Colon (tissue), 2 donors: ENCODE results near the gene LRRC74B.

Source experiments
- FAIRE-seq: peaks from 2 replicates; lab custom pipeline; 2012; peaks lifted over from hg19 to GRCh38; lab: Jason Lieb, UNC
- donor health status: control.
- donor health status: control.

Gene LRRC74B

DNA sequence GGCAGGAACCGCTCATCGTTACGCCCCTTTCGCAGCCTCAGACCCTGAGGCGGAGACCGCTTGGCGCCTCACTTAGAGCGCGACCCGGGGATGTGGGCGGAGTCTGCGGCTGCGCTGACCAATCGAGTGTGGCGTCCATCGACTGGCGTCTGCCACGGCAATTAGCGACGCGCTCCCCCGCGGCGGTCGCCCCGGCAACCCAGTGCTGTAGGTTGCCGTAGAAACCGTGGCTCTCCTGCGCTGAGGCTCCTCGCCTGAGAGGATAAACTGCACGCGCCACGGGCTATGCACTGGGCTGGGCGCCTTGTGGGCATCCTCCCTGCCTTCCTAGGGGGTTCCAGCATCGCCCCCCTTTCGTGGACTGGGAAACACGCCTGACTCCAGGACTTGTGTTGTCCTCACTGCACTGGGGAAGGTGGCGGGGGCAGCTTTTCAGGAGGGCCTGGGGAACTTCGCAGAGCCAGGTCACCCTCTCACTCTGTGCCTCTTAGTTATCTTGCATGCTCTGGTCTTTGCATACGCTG is 31.5 kb upstream of the LRRC74B start:
- no peak for FAIRE-seq

DNA sequence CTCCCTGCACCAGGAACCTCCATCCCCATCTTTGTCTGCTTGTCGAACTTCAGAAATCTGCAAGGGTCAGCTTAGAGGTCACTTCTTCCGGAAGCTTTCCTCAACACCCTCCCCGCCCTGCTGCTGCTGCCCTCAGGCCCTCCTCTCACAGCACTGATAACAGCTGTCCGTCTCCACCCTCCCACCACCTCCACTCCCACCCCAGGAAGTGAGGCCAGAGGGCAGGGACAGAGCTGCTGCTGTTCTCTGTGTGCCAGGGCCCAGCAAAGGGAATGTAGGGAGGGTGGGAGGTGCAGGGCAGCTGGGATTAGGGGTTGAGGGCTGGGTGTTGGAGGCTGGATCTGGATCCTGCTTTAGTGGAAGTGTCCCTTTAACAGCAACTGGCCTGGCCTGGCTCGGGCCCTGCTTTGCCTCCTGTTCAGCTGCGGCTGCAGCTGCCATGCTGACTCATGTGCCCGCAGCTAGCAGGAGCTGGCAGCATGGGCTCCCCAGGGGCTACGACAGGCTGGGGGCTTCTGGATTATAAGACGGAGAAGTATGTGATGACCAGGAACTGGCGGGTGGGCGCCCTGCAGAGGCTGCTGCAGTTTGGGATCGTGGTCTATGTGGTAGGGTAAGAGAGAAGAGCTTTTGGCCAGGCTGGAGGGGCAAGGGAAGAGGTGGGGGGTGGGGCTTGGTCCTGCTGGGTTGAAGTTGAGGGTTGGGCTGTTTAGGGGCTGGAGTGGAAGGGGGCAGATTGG is 30.9 kb upstream of the LRRC74B start, which contains the start of gene P2RX6:
Gene P2RX6, plus strand, starts transcription at position 440 of the 740 bp plus-strand sequence. Its CDS starts 10 bp downstream, at position 450.
- FAIRE-seq: no peak

- FAIRE-seq: no peak
Measured at GRCh38 chr22:21015466-21016006, 30.2 kb upstream of the LRRC74B start.

DNA sequence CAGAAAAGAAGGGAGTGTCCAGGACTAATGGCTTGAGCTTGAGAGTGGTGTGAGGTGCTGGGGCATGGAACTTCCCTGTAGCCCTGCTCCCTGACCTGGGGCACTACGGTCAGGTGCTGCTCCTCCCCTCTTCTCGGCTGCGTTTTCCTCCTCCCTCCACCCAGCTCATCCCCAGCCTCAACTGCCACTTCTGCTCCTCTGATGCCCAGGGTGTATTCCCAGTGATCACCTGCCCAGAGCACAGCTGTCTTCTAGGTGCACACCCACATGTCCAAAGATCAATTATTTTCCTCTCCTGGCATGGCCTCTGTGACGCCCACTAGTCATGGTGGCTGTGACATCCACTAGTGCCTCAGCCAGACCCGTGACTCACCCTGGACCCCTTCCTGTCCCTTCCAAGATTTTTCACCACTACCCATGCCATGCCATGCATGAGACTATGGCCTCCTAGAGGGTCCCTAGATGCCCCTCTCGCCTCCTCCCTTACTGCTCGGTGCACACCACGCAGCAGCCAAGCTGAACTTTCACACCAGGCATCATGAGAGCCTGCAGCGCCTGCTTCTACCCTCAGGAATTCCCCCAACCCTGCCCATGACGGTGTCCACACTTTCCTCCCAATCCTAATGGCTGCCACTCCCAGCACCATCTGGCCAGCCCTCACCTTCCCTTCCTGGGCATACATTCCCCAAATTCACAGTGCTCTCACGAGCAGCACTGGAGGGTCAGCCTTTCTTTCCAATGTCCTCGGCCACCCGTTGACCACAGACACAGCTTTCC is 28.9 kb upstream of the LRRC74B start:
- FAIRE-seq: no peak

- no peak for FAIRE-seq
Measured at GRCh38 chr22:21018314-21018713, 27.4 kb upstream of the LRRC74B start.

GRCh38 chr22:21020802-21021429 is 24.8 kb upstream of the LRRC74B start:
- FAIRE-seq: no peak

DNA sequence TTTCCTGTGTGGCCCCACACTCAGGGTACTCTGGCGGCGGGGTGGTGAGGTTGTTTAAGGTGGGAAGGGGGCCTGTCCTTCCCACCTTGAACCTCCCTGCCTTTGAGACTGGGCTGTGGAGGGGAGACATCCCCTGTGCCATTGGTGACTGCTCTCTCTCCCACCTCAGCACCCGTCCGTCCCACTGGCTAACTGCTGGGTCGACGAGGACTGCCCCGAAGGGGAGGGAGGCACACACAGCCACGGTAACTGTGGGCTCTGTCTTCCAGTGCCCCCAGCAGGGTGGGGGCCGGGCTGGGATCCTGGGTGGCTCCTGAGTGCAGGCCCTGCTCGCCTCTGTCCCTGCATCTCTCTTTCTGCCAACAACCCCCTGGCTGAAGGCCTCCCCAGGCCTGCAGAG is 23.2 kb upstream of the LRRC74B start:
- FAIRE-seq: no peak

DNA sequence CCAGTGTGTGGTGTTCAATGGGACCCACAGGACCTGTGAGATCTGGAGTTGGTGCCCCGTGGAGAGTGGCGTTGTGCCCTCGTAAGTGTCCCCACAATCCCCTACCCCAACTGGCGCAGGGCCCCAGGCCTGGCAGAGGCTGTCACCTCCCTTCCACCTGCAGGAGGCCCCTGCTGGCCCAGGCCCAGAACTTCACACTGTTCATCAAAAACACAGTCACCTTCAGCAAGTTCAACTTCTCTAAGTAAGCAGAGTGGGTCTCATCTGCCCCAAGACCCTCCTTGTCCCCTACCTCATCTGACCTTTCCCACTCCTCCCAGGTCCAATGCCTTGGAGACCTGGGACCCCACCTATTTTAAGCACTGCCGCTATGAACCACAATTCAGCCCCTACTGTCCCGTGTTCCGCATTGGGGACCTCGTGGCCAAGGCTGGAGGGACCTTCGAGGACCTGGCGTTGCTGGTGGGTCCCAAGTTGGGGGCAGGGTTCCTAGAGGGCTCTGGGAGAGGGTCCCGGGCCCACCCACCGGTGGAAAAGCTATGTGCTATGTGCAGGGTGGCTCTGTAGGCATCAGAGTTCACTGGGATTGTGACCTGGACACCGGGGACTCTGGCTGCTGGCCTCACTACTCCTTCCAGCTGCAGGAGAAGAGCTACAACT is 22.7 kb upstream of the LRRC74B start:
- no peak for FAIRE-seq

GRCh38 chr22:21025266-21025665 is 20.5 kb upstream of the LRRC74B start:
- no peak for FAIRE-seq

DNA sequence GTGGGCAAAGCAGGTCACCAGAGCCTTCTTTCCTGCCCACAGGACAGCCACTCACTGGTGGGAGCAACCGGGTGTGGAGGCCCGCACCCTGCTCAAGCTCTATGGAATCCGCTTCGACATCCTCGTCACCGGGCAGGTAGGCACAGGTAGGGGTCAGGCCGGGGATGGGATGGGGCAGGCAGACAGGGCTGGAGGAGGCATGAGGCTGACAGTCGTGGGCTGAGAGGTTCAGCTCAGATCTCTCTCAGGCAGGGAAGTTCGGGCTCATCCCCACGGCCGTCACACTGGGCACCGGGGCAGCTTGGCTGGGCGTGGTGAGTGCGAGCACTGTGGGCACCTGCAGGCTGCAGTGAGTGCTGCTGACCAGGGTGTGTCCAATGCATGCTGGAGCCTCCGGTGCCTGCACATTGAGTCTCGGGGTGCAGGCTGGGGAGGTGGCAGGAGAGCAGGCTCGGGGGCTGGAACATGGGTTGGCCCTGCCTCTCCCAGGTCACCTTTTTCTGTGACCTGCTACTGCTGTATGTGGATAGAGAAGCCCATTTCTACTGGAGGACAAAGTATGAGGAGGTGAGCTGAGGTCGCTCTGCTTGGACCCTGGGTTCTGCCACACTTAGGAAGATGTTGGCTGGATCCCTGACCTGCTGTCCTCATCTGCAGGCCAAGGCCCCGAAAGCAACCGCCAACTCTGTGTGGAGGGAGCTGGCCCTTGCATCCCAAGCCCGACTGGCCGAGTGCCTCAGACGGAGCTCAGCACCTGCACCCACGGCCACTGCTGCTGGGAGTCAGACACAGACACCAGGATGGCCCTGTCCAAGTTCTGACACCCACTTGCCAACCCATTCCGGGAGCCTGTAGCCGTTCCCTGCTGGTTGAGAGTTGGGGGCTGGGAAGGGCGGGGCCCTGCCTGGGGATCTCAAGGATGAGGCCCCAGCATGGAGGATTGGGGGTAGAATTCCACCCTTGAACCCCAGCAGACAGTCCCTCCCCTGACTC is 19.7 kb upstream of the LRRC74B start:
- FAIRE-seq: no peak

DNA sequence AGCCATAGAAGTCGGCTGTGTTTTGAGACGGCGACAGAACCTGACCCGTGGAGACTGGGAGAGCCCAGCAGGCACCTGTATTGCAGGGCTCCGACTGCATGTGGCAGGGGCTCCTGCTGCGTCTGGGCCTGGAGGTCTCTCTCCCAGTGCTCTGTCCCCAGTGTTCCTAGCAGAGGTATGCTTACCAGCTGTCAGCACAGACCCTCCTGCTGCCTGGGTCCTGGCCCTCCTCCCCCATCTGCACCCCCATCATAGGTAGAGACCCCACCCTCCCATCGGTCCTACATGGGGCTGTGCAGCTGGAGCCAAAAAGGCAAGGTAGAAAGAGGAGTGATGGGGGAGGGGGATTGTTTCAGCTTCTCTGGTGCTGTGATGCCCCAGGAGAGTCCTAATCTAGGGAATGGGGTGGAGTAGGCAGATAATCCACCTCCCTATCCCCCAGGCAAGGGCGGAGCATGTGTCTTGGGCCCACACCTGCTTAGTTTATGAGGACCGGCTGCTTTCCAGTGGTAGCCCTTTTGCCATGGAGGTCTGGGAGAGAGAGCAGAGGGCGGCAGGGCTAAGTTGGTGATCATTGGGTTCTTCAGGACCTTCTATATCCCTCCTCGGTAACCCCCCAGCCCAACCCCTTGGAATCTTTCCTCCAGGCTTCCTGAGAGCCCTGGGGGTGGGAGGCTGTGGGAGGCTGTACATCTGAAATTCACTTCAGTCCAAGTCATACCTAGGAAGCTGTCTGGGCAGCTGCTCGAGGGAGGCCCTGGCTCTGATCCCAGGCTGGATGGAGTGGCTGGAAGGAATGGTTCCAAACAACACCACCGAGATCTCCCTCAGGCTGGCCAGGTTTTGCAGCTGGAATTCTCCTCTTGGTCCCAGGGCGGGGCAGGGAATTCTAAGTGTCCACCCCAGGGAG is 18.7 kb upstream of the LRRC74B start:
- FAIRE-seq: no peak

DNA sequence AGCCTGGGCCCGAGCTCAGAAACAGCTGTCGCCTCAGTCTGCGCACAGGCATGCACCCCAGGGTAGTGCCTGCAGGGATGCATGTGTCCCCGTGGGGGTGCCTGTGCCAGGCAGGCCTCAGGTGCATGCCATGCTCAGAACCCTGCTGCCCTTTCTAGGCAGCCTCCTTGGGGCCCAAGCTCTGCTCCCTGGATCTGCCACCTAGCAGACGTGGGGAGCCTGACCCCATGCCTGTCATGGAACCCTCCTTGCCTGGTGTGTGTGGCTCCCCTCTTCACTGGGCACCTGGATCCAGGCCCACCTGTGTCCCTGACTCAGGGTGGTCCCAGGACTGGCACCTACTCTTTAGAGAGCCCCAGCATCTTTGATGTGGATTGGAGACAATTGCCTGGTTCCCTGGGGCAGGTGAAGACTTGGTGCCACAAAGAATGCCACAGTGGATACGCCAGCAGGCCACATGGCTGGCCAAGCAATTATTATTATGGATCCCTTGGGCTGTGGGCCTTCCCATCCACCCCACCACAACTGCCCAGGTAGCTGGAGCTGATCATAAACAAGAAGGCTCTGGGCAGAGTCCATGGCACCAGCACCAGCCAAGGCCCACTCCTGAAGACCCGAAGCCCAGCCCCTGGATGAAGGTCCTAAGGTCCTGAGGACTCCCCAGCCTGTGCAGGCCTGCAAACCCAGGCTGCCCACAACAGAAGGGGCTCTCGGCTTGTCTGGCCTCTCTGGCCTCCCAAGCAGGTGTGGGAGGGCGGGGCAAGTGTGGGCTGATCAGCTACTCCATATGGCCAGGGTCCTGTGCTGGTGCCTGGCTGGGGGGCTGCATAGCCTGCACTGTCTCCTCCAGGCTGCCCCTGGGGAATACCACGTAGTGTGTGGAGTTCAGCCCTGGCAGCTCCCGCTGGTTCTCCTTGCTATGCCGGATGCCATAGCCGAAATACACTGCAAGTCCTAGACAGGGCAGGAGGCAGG is 17.2 kb upstream of the LRRC74B start:
- no peak for FAIRE-seq

GRCh38 chr22:21029486-21030025 is 16.2 kb upstream of the LRRC74B start:
- FAIRE-seq: no peak

- FAIRE-seq: no peak
Measured at GRCh38 chr22:21030032-21030431, 15.7 kb upstream of the LRRC74B start.

DNA sequence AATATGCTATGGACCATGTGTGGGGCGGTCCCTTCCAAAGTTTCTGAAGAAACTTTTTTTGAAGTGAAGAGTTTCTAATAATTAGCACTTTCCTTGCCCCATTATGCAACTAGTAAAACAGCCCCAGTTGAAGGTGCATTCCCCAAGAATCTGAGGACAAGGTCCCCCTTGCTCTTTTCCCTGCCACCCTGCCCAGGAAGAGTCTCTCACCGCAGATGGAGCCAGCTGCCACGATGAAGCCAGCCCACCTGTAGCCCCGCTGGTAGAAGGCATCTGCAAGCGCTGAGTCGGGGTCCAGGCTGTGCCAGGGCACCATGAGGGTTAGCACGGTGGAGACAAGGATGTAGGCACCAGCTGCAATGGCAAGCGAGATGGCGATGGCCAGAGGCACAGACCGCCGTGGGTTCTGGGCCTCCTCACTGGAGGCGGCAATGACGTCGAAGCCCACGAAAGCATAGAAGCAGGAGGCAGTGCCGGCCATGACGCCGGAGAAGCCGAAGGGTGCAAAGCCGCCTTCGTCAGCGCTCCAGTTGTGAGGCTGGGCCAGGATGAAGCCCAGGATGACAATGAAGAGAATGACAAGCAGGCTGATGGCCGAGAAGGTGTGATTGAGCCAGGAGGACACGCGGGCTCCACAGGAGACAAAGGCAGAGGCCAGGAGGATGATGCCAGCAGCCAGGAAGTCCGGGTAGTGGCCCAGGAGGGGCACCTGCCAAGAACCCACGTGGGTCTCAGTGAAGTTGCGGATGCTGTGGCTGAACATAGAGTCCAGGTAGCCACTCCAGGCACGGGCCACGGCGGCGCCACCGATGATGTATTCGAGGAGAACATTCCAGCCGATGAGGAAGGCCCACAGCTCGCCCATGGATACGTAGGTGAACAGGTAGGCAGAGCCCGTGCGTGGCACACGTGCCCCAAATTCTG is 14.9 kb upstream of the LRRC74B start:
- no peak for FAIRE-seq

DNA sequence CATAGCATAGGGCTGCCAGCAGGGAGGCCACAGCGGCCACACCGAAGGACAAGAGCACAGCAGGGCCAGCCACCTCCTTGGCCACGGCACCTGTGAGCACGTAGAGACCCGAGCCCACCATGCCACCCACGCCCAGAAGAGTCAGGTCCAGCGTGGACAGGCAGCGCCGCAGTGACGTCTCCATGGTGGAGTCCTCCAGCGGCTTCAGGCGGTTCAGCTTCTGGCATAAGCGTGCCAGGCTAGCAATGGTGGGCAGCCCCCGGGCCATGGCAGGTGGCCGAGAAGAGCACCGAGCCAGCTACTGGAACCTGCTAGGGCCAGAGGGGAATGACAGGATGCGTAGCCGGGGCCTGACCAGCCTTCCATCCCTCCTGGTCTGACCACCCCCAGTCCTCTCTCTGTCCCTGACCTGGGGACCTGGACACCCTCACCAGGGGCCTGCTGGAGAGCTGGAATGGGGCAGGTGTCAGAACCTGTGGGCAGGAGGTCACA is 14.2 kb upstream of the LRRC74B start:
- no peak for FAIRE-seq
